Measurements from ENCODE around the gene INPP5A. TPM values are rescaled to one million over a fixed set of nuclear protein-coding genes. Genes with fewer than 3 reads are reported as not detected.

INPP5A gene
- total and polyA plus RNA-seq, 2 donors (not counting 1 experiment from before 2014, with no cell fraction given) = 9.3 to 87.8 TPM

DNA sequence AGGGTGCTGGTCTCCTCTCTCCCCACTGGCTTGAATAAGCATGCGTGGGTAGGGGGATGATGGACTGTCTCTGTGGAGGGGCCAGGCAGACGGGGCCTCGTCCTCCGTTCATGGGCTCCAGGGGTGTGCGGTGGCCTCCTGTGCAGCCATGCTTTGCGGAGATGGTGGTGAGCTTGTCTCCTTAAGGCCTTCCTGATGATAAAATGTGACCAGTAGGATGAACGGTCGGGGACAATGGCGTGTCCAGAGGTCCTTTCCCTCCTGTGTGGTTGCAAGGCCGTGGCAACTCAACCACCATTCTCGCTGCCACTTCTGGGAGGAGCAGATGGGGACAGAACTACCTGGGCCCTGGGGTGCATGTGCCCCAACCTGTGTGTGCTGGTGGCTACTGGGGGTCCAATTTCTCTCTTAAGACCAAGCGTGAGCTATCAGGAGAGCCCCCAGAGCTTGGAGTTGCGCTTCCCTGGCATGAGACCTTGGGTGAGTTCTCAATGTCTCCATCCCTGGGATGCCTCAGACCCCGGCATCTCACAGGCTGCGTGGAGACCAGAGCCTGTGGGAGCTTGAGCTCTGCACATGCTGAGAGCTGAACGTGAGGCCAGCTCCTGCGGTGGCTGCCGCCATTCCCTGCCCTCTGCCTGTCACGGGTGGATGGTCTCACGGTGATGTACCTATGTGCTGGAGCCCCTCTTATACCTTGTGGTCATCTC is 112.2 kb downstream of the INPP5A start:
- H3K27me3 Mint-ChIP-seq = no peaks in the 10 kb centered on the region
- peaks cover 0 to 29% of the 10 kb centered on the region in 2 experiments for H3K36me3 ChIP-seq (replicated peaks in 1 of 2; ENCODE audit: control extremely low read depth in 1 of 2, control insufficient read depth in 1 of 2, extremely low read depth in 1 of 2, insufficient read depth in 2 of 2, low read length in 1 of 2)
- no peaks in the 10 kb centered on the region for H3K9me3 Mint-ChIP-seq (ENCODE audit: insufficient read depth)
- intact Hi-C loops (cut with micrococcal nuclease) = no loop called here
- 97% methylated on average over 16 of the region's 20 CpGs for WGBS (ENCODE audit: insufficient coverage)
- no peak overlapping the region for H3K4me3 ChIP-seq (ENCODE audit: control extremely low read depth in 1 of 5, extremely low read depth in 1 of 5, insufficient read depth in 1 of 5, low read depth in 2 of 5, low read length in 4 of 5)
- peaks cover 70% of the 10 kb centered on the region for H4K20me1 ChIP-seq (ENCODE audit: control insufficient read depth, insufficient read depth, low read length, poor library complexity, severe bottlenecking)
- no peak overlapping the region for H3K4me3 Mint-ChIP-seq
- DNase-seq = no peak
- H3K4me2 ChIP-seq (replicated peaks; ENCODE audit: low read depth, low read length, poor library complexity, severe bottlenecking) = no peak overlapping the region
- no peaks in the 10 kb centered on the region for H3K4me1 ChIP-seq (ENCODE audit: control insufficient read depth in 2 of 2, insufficient read depth in 2 of 2, low read length in 2 of 2)
- peaks cover 45% of the 10 kb centered on the region for H3K79me2 ChIP-seq (ENCODE audit: control insufficient read depth, insufficient read depth, low read length)
- no peak overlapping the region for H3K9ac ChIP-seq (ENCODE audit: low read length)
- H3K27me3 ChIP-seq (replicated peaks in 1 of 4; ENCODE audit: control extremely low read depth in 1 of 4, control insufficient read depth in 3 of 4, insufficient read depth in 4 of 4, low read length in 3 of 4) = no peaks in the 10 kb centered on the region
- POLR2A ChIA-PET = no interaction called here
- no peak for ATAC-seq (ENCODE audit: low read depth)
- H3K27ac ChIP-seq (ENCODE audit: low read length in 2 of 2) = no peak overlapping the region
- CTCF ChIA-PET = no interaction called here
- TF ChIP-seq, protein P1, sequence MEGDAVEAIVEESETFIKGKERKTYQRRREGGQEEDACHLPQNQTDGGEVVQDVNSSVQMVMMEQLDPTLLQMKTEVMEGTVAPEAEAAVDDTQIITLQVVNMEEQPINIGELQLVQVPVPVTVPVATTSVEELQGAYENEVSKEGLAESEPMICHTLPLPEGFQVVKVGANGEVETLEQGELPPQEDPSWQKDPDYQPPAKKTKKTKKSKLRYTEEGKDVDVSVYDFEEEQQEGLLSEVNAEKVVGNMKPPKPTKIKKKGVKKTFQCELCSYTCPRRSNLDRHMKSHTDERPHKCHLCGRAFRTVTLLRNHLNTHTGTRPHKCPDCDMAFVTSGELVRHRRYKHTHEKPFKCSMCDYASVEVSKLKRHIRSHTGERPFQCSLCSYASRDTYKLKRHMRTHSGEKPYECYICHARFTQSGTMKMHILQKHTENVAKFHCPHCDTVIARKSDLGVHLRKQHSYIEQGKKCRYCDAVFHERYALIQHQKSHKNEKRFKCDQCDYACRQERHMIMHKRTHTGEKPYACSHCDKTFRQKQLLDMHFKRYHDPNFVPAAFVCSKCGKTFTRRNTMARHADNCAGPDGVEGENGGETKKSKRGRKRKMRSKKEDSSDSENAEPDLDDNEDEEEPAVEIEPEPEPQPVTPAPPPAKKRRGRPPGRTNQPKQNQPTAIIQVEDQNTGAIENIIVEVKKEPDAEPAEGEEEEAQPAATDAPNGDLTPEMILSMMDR (IDR thresholded peaks at IDR 0.05) = no peak
- TF ChIP-seq EZH2 (IDR thresholded peaks at IDR 0.05; ENCODE audit: borderline replicate concordance, insufficient read depth, low read depth, low read length, poor library complexity, severe bottlenecking) = no peak
- H3K27ac Mint-ChIP-seq = no peak overlapping the region
- H2AFZ ChIP-seq (ENCODE audit: insufficient read depth, low read depth, low read length, poor library complexity, severe bottlenecking) = no peak overlapping the region
- H3K4me1 Mint-ChIP-seq = peaks cover 3% of the 10 kb centered on the region
- H3K9me3 ChIP-seq (ENCODE audit: control extremely low read depth in 1 of 3, control insufficient read depth in 2 of 3, insufficient read depth in 1 of 3, low read length in 2 of 3) = no peaks in the 10 kb centered on the region

DNA sequence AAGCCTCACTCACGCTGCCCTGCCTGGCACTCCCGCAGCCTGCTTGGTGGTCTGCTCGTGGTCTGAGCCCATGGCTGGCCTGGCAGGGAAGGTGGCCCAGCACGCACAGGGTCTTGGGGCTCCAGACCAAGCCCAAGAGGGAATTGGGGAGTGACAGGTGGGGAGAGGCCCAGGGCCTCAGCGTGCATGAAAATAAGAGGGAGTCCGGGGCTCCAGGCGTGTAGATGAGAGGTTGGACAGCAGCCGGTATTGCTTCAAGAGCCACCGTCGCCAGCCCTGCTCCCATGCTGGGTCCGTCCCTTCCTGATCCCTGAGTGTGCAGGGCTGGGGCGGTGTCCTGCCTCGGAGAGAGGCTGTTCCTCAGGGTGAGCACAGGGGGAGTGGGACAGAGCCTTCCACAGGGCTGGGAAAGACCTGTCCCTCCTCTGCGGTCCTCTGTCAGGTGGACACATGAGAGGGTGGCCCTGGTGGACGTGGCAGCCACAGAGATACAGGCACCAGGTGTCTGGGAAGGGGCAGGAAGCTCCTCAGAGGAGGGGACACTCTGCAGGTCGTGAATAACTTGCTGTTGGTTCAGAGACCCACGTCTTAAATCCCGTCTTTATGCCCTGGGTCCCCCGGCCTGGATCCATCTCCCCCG is 113.1 kb downstream of the INPP5A start:
- Histone ChIP-seq H3K4me3 (ENCODE audit: control extremely low read depth in 1 of 5, extremely low read depth in 1 of 5, insufficient read depth in 1 of 5, low read depth in 2 of 5, low read length in 4 of 5) (no peak overlapping the region), H2AFZ (ENCODE audit: insufficient read depth, low read depth, low read length, poor library complexity, severe bottlenecking) (no peak overlapping the region), H3K27me3 (replicated peaks in 1 of 4; ENCODE audit: control extremely low read depth in 1 of 4, control insufficient read depth in 3 of 4, insufficient read depth in 4 of 4, low read length in 3 of 4) (no peaks in the 10 kb centered on the region), H3K9me3 (ENCODE audit: control extremely low read depth in 1 of 3, control insufficient read depth in 2 of 3, insufficient read depth in 1 of 3, low read length in 2 of 3) (no peaks in the 10 kb centered on the region), H3K27ac (ENCODE audit: low read length in 2 of 2) (no peak overlapping the region), H3K79me2 (ENCODE audit: control insufficient read depth, insufficient read depth, low read length) (peaks cover 35% of the 10 kb centered on the region), H3K9ac (ENCODE audit: low read length) (no peak overlapping the region), H3K36me3 (replicated peaks in 1 of 2; ENCODE audit: control extremely low read depth in 1 of 2, control insufficient read depth in 1 of 2, extremely low read depth in 1 of 2, insufficient read depth in 2 of 2, low read length in 1 of 2) (peaks cover 0 to 32% of the 10 kb centered on the region in 2 experiments), H3K4me2 (replicated peaks; ENCODE audit: low read depth, low read length, poor library complexity, severe bottlenecking) (no peak overlapping the region), H4K20me1 (ENCODE audit: control insufficient read depth, insufficient read depth, low read length, poor library complexity, severe bottlenecking) (peaks cover 70% of the 10 kb centered on the region), H3K4me1 (ENCODE audit: control insufficient read depth in 2 of 2, insufficient read depth in 2 of 2, low read length in 2 of 2) (no peaks in the 10 kb centered on the region)
- Mint-ChIP-seq H3K9me3 (ENCODE audit: insufficient read depth) (no peaks in the 10 kb centered on the region), H3K27me3 (no peaks in the 10 kb centered on the region), H3K27ac (no peak overlapping the region), H3K4me3 (no peak overlapping the region), H3K4me1 (peaks cover 3% of the 10 kb centered on the region)
- intact Hi-C loops (cut with micrococcal nuclease) = no loop called here
- WGBS (ENCODE audit: insufficient coverage) = 95% methylated on average over 17 of the region's 20 CpGs
- no peak for DNase-seq
- TF ChIP-seq EZH2 (IDR thresholded peaks at IDR 0.05; ENCODE audit: borderline replicate concordance, insufficient read depth, low read depth, low read length, poor library complexity, severe bottlenecking) = no peak
- TF ChIP-seq, protein P1 (IDR thresholded peaks at IDR 0.05) = no peak
- no peak for ATAC-seq (ENCODE audit: low read depth)
- CTCF ChIA-PET = no interaction called here
- POLR2A ChIA-PET = no interaction called here
